Measurements from ENCODE around the gene IL1RAPL1. TPM values are rescaled to one million over a fixed set of nuclear protein-coding genes. Genes with fewer than 3 reads are reported as not detected.

IL1RAPL1 gene
- total RNA-seq, 2 experiments from 2014 or later, result not detected

GRCh38 chrX:29792335-29792734 is 1205.1 kb downstream of the IL1RAPL1 start:
- no peaks in the 10 kb centered on the region for H3K4me1 Mint-ChIP-seq
- no peaks in the 10 kb centered on the region for H3K36me3 Mint-ChIP-seq (ENCODE audit: low read depth)
- ChIA-PET POLR2A (no interaction called here), CTCF (no interaction called here)
- H3K9me3 Mint-ChIP-seq, result no peaks in the 10 kb centered on the region
- H3K4me3 Mint-ChIP-seq, result no peak overlapping the region
- H3K27me3 Mint-ChIP-seq, result no peaks in the 10 kb centered on the region
- H3K27ac Mint-ChIP-seq, result no peak overlapping the region
- DNase-seq, result no peak

- no peaks in the 10 kb centered on the region for H3K27me3 Mint-ChIP-seq
- no peak overlapping the region for H3K4me3 Mint-ChIP-seq
- POLR2A ChIA-PET, result no interaction called here
- CTCF ChIA-PET, result no interaction called here
- H3K4me1 Mint-ChIP-seq, result no peaks in the 10 kb centered on the region
- DNase-seq, result no peak
- H3K36me3 Mint-ChIP-seq (ENCODE audit: low read depth), result no peaks in the 10 kb centered on the region
- no peak overlapping the region for H3K27ac Mint-ChIP-seq
- H3K9me3 Mint-ChIP-seq, result peaks cover 3% of the 10 kb centered on the region
Observed at GRCh38 chrX:29797156-29797555, 1209.9 kb downstream of the IL1RAPL1 start.

DNA sequence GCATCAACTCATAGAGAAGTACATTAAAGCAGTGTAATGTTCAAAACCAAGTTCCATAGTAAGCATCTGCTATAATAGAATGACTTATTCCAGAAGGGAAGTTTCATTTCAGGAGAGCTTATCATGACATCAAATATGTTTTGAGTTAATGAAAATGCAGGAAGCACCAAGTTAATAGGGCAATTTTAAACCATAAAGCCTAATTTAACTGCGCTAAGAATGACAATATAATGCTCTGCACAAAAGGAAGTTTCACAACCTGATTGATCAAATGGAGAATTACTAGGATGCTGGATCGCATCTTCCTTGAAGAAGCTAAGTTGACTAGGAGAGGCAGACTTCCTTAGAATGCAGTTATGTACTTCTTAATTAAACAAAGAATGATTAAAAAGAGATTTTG is 1211.2 kb downstream of the IL1RAPL1 start:
- Mint-ChIP-seq H3K4me1 (no peaks in the 10 kb centered on the region), H3K4me3 (no peak overlapping the region), H3K27ac (no peak overlapping the region), H3K27me3 (no peaks in the 10 kb centered on the region), H3K9me3 (peaks cover 3% of the 10 kb centered on the region), H3K36me3 (ENCODE audit: low read depth) (no peaks in the 10 kb centered on the region)
- POLR2A ChIA-PET, result no interaction called here
- CTCF ChIA-PET, result no interaction called here
- no peak for DNase-seq

DNA sequence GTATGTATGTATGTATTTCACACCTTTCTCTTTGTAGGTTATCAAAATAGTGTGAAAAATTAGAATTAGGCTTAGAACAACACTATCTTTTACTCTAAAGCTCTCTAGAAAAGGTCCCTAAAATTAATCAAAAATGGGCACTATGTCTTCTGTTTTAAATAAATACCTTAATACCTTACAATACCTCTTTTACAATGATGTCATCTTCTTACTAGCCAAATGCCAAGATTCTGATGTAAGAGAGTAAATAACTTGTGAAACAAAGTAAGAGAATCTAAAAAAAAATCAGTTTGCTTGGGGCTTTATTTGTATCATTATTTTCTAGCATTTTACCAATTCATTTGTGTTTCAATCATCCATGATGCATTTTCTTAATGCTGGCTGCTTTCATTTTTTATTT is 1225.9 kb downstream of the IL1RAPL1 start:
- no peak for DNase-seq
- no peaks in the 10 kb centered on the region for H3K4me1 Mint-ChIP-seq
- H3K9me3 Mint-ChIP-seq, result no peaks in the 10 kb centered on the region
- ChIA-PET POLR2A (no interaction called here), CTCF (no interaction called here)
- H3K27me3 Mint-ChIP-seq, result no peaks in the 10 kb centered on the region
- H3K27ac Mint-ChIP-seq, result no peak overlapping the region
- no peak overlapping the region for H3K4me3 Mint-ChIP-seq
- H3K36me3 Mint-ChIP-seq (ENCODE audit: low read depth), result no peaks in the 10 kb centered on the region

GRCh38 chrX:29824176-29824906 is 1237.1 kb downstream of the IL1RAPL1 start:
- Mint-ChIP-seq H3K36me3 (ENCODE audit: low read depth) (no peaks in the 10 kb centered on the region), H3K9me3 (no peaks in the 10 kb centered on the region), H3K4me3 (no peak overlapping the region), H3K27ac (no peak overlapping the region), H3K4me1 (no peaks in the 10 kb centered on the region), H3K27me3 (no peaks in the 10 kb centered on the region)
- no peak for DNase-seq
- ChIA-PET CTCF (no interaction called here), POLR2A (no interaction called here)

DNA sequence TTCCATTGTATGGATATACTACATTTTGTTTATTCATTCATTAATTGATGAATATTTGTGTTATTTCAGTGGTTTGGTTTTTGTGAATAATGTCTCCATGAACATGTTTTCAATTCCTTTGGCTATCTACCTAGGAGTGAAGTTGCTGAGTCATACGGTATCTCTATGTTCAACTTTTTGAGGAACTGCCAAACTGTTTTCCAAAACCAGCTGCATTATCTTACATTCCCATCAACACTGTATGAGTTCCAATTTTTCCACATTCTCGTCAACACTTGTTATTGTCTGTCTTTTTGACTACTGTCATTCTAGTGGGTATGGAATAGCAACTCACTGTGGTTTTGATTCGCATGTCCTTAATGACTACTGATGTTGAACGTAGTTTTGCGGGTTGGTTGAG is 1239.5 kb downstream of the IL1RAPL1 start:
- no peaks in the 10 kb centered on the region for H3K4me1 Mint-ChIP-seq
- no peak overlapping the region for H3K27ac Mint-ChIP-seq
- H3K4me3 Mint-ChIP-seq, result no peak overlapping the region
- ChIA-PET POLR2A (no interaction called here), CTCF (no interaction called here)
- H3K27me3 Mint-ChIP-seq, result no peaks in the 10 kb centered on the region
- no peaks in the 10 kb centered on the region for H3K36me3 Mint-ChIP-seq (ENCODE audit: low read depth)
- no peaks in the 10 kb centered on the region for H3K9me3 Mint-ChIP-seq
- DNase-seq, result no peak

GRCh38 chrX:29834311-29834710 is 1247.1 kb downstream of the IL1RAPL1 start:
- DNase-seq, result no peak
- POLR2A ChIA-PET, result no interaction called here
- no peaks in the 10 kb centered on the region for H3K27me3 Mint-ChIP-seq
- H3K4me3 Mint-ChIP-seq, result no peak overlapping the region
- no peak overlapping the region for H3K27ac Mint-ChIP-seq
- no peaks in the 10 kb centered on the region for H3K4me1 Mint-ChIP-seq
- no peaks in the 10 kb centered on the region for H3K36me3 Mint-ChIP-seq (ENCODE audit: low read depth)
- CTCF ChIA-PET, result interaction anchor here (0.7 kb wide), 1 partner anchor 987 kb away, joined by 4 read pairs; no protein-coding TSS in a partner anchor
- H3K9me3 Mint-ChIP-seq, result no peaks in the 10 kb centered on the region

DNA sequence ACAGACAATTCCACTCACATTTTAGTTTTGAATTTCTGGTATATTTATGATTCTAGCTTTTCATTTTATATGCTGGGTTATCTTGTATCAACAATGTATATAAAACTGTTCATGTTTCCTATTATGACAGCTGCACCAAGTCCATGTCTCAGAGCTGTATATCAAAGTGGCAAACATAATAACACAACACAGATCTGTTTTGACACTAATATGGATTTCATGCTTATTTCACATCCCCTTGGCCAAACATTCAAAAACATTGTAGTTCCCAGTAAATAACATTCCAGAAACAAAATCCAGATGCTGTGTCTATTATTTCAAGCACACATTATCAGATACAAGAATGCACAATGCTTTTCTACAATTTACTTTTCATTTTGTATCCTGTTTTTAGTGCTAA is 1247.5 kb downstream of the IL1RAPL1 start:
- Mint-ChIP-seq H3K4me3 (no peak overlapping the region), H3K9me3 (no peaks in the 10 kb centered on the region), H3K36me3 (ENCODE audit: low read depth) (no peaks in the 10 kb centered on the region), H3K27ac (no peak overlapping the region), H3K27me3 (no peaks in the 10 kb centered on the region), H3K4me1 (no peaks in the 10 kb centered on the region)
- no peak for DNase-seq
- CTCF ChIA-PET, result interaction anchor here (0.7 kb wide), 1 partner anchor 986 kb away, joined by 4 read pairs; no protein-coding TSS in a partner anchor
- POLR2A ChIA-PET, result no interaction called here

- ChIA-PET POLR2A (no interaction called here), CTCF (no interaction called here)
- no peaks in the 10 kb centered on the region for H3K9me3 Mint-ChIP-seq
- no peak for DNase-seq
- H3K27me3 Mint-ChIP-seq, result no peaks in the 10 kb centered on the region
- no peaks in the 10 kb centered on the region for H3K4me1 Mint-ChIP-seq
- H3K4me3 Mint-ChIP-seq, result no peak overlapping the region
- no peak overlapping the region for H3K27ac Mint-ChIP-seq
- H3K36me3 Mint-ChIP-seq (ENCODE audit: low read depth), result no peaks in the 10 kb centered on the region
Observed at GRCh38 chrX:29841750-29842149, 1254.5 kb downstream of the IL1RAPL1 start.

DNA sequence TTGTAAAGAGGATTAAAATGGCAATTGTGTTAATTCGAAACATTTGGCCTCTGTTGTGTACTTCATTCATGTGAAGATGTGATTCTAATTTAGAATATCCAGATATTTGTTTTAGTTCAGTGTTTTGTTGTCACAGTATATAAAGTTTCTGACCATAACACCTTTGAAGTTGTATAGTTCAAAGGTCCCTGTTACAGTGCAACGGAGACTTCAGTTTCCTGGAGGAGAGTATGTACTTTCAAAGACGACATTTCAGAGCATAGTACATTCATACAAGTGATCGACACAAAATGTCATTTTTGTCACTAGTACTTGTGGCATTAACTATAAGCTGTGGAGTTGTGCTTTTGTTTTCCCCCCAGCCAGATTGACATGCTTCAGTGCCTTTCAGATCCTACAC is 1255.3 kb downstream of the IL1RAPL1 start:
- ChIA-PET CTCF (no interaction called here), POLR2A (no interaction called here)
- Mint-ChIP-seq H3K36me3 (ENCODE audit: low read depth) (no peaks in the 10 kb centered on the region), H3K4me3 (no peak overlapping the region), H3K27ac (no peak overlapping the region), H3K27me3 (no peaks in the 10 kb centered on the region), H3K4me1 (no peaks in the 10 kb centered on the region), H3K9me3 (no peaks in the 10 kb centered on the region)
- no peak for DNase-seq

GRCh38 chrX:29851857-29852605 is 1264.8 kb downstream of the IL1RAPL1 start:
- H3K27me3 Mint-ChIP-seq, result no peaks in the 10 kb centered on the region
- no peak overlapping the region for H3K27ac Mint-ChIP-seq
- no peaks in the 10 kb centered on the region for H3K9me3 Mint-ChIP-seq
- no peaks in the 10 kb centered on the region for H3K36me3 Mint-ChIP-seq (ENCODE audit: low read depth)
- H3K4me1 Mint-ChIP-seq, result no peaks in the 10 kb centered on the region
- H3K4me3 Mint-ChIP-seq, result no peak overlapping the region
- ChIA-PET POLR2A (no interaction called here), CTCF (no interaction called here)
- no peak for DNase-seq

GRCh38 chrX:29852767-29853166 is 1265.5 kb downstream of the IL1RAPL1 start:
- Mint-ChIP-seq H3K27me3 (no peaks in the 10 kb centered on the region), H3K9me3 (no peaks in the 10 kb centered on the region), H3K4me1 (no peaks in the 10 kb centered on the region), H3K4me3 (no peak overlapping the region), H3K36me3 (ENCODE audit: low read depth) (no peaks in the 10 kb centered on the region), H3K27ac (no peak overlapping the region)
- CTCF ChIA-PET, result no interaction called here
- POLR2A ChIA-PET, result no interaction called here
- DNase-seq, result no peak

- CTCF ChIA-PET, result no interaction called here
- H3K4me3 Mint-ChIP-seq, result no peak overlapping the region
- H3K27me3 Mint-ChIP-seq, result no peaks in the 10 kb centered on the region
- H3K9me3 Mint-ChIP-seq, result no peaks in the 10 kb centered on the region
- no peaks in the 10 kb centered on the region for H3K36me3 Mint-ChIP-seq (ENCODE audit: low read depth)
- H3K4me1 Mint-ChIP-seq, result no peaks in the 10 kb centered on the region
- DNase-seq, result no peak
- no peak overlapping the region for H3K27ac Mint-ChIP-seq
- POLR2A ChIA-PET, result no interaction called here
Observed at GRCh38 chrX:29858714-29859113, 1271.5 kb downstream of the IL1RAPL1 start.

GRCh38 chrX:29862126-29862677 is 1275.0 kb downstream of the IL1RAPL1 start:
- DNase-seq, result no peak
- Mint-ChIP-seq H3K9me3 (no peaks in the 10 kb centered on the region), H3K4me3 (no peak overlapping the region), H3K27me3 (no peaks in the 10 kb centered on the region), H3K36me3 (ENCODE audit: low read depth) (no peaks in the 10 kb centered on the region), H3K27ac (no peak overlapping the region), H3K4me1 (no peaks in the 10 kb centered on the region)
- ChIA-PET CTCF (no interaction called here), POLR2A (no interaction called here)
